GM12873 (cell line): ENCODE measurements around the gene LEPROT.
A peak's percentile ranks its signal among the peaks of the same experiment; 100 is the strongest.

ENCODE experiments used
- TF ChIP-seq, protein P1 (sequence below): IDR thresholded peaks from 2 replicates; pipeline ENCODE4 v1.5.1; 2012; ENCODE audit warnings: low read depth, mild to moderate bottlenecking, moderate library complexity, low read length, control low read depth; ENCODE audit not compliant: insufficient read depth; ENCODE audit errors: missing control alignments

Gene LEPROT

DNA sequence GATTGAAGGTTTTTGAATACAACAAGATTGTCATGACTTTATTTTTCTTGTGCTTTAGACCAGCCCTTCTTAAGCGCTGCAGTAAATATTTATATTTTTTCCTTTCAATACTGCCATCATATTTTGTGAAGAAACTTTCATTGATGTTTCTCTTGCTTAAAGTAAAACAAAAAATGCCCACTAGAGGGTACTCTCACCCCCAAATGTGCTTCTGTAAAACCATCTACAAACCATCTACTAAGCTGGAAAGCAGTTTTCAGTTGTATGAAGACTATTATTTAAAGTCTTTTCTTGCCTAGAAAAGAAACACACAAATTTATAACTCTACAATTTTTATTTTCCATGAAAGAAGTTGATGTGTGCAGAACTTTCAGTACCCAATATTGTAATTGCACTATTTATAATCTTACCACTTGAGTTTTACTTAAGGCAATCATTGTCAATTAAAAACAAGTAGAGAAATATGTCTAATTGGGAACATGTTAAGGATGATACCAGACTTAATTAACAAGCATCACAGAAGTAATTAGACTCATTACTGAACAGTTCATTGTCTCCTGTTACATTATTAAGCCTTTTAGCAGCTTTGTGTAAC is 10.7 kb downstream of the LEPROT start:
- TF ChIP-seq, protein P1, sequence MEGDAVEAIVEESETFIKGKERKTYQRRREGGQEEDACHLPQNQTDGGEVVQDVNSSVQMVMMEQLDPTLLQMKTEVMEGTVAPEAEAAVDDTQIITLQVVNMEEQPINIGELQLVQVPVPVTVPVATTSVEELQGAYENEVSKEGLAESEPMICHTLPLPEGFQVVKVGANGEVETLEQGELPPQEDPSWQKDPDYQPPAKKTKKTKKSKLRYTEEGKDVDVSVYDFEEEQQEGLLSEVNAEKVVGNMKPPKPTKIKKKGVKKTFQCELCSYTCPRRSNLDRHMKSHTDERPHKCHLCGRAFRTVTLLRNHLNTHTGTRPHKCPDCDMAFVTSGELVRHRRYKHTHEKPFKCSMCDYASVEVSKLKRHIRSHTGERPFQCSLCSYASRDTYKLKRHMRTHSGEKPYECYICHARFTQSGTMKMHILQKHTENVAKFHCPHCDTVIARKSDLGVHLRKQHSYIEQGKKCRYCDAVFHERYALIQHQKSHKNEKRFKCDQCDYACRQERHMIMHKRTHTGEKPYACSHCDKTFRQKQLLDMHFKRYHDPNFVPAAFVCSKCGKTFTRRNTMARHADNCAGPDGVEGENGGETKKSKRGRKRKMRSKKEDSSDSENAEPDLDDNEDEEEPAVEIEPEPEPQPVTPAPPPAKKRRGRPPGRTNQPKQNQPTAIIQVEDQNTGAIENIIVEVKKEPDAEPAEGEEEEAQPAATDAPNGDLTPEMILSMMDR = peak; percentile 55

DNA sequence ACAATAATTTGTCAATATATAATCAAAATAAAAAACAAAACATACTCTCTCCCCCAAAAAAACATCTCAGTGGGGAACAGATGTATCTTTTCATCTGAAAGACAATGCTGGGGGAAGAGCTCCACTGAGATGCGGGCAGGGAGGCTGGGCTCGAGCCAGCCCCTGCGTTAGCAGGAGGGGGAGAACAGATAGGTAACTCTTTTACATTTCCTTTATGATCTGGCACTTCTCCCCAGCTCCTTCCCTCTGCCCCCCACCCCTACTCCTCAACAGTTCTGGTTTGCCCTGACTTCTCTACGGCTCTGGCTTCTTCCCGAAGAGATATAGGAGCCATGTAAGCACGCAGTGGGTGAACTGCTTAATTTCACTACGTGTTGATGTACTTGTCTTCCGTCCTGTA is 12.4 kb downstream of the LEPROT start:
- TF ChIP-seq, protein P1 = no peak

DNA sequence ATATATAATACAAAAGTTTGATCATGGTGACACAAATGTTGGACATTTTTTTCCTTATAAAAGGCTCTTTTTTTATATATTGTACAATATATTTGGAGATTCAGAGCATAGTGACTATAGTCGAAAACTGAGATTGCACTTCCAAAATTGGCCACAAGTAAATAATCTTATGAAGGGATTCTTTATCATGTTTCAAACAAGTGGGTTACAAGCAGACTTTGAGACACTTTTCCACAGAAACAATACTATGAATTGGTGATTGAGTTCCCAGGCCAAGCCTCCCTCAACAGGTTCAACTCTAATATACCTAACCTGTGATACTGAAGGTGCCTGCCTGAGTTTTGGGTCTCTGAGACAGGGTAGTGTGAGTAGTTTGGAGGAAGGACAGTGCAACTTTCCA is 13.8 kb downstream of the LEPROT start:
- TF ChIP-seq, protein P1 = peak; percentile 15

DNA sequence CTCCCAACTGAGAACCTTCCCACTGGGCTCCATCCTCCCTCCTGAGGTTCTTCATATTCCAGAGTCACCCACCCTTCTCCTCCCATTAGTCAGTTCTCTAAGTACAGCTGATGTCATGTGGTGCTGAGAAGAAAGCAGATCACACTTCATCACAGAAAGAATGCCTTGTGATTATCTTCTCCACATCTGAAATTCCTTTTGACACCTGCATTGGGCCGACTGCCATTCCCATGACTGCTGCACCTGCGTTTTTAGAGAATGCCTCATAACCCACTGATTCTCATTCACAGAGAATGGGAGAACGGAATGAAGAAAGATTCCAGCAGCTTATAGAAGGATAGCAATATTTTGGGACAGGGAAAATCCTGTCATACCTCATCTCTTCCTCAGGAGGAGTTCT is 14.3 kb downstream of the LEPROT start:
- TF ChIP-seq, protein P1 = no peak

DNA sequence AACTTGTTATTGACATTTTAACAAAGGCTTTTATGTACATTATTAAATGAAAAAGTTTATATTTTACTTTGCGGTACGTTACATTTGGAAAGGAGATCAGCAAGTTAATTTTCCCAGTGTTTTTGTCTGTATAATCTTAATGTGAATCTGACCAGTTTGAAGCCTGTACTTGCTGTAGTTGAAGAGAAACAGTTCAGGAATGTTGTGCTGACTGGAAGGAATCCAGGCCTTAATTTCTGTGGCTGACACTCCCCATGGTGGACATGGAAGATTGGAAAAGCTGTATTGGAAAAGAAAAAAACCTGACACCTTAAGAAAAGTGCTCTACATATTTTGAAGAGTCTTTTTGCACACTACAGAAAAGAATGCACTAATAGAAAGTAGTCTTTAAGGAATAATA is 15.5 kb downstream of the LEPROT start:
- TF ChIP-seq, protein P1 = no peak

DNA sequence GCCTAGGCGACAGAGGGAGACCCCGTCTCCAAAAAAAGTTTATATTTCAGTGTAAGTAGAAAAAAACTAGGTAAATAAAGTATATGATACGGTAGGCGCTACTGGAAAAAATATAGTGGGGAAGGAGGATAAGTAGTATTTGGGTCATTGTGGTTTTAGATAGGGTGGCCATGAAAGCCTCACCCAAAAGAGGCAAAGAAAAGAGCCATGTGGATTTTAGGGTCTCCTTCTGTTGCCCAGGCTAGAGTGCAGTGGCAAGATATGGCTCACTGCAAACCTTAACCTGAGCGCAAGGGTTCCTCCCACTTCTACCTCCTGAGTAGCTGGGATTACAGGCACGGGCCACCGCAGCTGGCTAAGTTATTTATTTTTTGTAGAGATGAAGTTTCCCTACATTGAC is 17.1 kb downstream of the LEPROT start:
- TF ChIP-seq, protein P1 = no peak

DNA sequence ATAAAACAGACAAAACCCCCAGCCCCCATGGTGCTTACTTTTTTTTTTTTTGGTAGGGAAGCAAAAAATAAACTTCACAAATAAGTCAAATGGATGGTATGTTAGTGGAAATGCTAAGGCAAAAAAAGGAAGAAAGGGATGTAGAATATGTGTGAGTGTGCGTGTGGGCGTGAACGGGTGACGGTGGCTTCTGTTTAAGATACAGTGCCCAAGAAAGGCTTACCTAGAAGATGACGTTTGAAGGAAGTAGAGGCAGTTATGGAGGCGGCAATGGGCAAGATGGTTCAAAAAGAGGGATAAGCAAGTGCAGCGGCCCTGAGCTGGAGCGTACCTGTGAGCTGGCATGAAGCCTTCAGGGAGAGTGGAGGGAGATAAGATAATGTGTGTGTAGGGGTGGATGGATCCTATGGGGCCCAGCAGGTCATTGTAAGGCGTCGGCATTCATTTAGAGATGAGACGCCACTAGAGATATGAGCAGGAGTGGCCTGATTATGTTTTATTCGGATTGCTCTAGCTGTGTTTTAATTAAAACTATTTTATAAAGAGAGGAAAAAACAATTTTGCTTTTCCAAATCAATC is 19.9 kb downstream of the LEPROT start:
- TF ChIP-seq, protein P1 = no peak
